H1 (cell line): ENCODE results near the gene SERPINA12.

Experiments used
- SIN3A ChIP-seq, 2 experiments: IDR thresholded peaks in 1 of 2; conservative IDR thresholded peaks in 1 of 2; 2 replicates each; pipeline ENCODE4 v1.6.1; 2011 to 2012; ENCODE audit warnings: low read length in 2 of 2, improper control_type of control experiment in 1 of 2, low read depth in 1 of 2, mild to moderate bottlenecking in 1 of 2
- TEAD4 ChIP-seq: IDR thresholded peaks from 2 replicates; pipeline ENCODE4 v1.6.1; 2012; ENCODE audit warnings: low read depth, low read length, inconsistent platforms, mixed read lengths
- TF ChIP-seq, protein P1 (sequence below), 3 experiments: IDR thresholded peaks; 1 replicate in 2 of 3; 2 replicates in 1 of 3; pipeline versions ENCODE4 v1.5.1 to v1.6.1; 2011; ENCODE audit warnings: low read length in 3 of 3, mild to moderate bottlenecking in 3 of 3, inconsistent platforms in 2 of 3, low read depth in 1 of 3, moderate library complexity in 1 of 3; ENCODE audit not compliant: insufficient read depth in 1 of 3; ENCODE audit errors: control extremely low read depth in 1 of 3

GRCh38 chr14:94458096-94458495, 51.2 kb downstream of the SERPINA12 start:
- TF ChIP-seq, protein P1, sequence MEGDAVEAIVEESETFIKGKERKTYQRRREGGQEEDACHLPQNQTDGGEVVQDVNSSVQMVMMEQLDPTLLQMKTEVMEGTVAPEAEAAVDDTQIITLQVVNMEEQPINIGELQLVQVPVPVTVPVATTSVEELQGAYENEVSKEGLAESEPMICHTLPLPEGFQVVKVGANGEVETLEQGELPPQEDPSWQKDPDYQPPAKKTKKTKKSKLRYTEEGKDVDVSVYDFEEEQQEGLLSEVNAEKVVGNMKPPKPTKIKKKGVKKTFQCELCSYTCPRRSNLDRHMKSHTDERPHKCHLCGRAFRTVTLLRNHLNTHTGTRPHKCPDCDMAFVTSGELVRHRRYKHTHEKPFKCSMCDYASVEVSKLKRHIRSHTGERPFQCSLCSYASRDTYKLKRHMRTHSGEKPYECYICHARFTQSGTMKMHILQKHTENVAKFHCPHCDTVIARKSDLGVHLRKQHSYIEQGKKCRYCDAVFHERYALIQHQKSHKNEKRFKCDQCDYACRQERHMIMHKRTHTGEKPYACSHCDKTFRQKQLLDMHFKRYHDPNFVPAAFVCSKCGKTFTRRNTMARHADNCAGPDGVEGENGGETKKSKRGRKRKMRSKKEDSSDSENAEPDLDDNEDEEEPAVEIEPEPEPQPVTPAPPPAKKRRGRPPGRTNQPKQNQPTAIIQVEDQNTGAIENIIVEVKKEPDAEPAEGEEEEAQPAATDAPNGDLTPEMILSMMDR (IDR thresholded peaks at IDR 0.05; ENCODE audit: control extremely low read depth in 1 of 3, insufficient read depth in 1 of 3, low read depth in 1 of 3, low read length in 3 of 3): no peak
- TF ChIP-seq TEAD4 (no peak), SIN3A (conservative IDR thresholded peaks at IDR 0.05 in 1 of 2, IDR thresholded peaks at IDR 0.05 in 1 of 2; ENCODE audit: low read depth in 1 of 2, low read length in 2 of 2) (no peak)
